Kidney (tissue), 22 donors: ENCODE results near the gene TAX1BP1. TPM values are rescaled to one million over a fixed set of nuclear protein-coding genes. Genes with fewer than 3 reads are reported as not detected.
A peak's percentile ranks its signal among the peaks of the same experiment; 100 is the strongest.

Source experiments
- DNase-seq, 5 donors: peaks; one replicate each; pipeline ENCODE4 v3.0.0-alpha.2; 2013 to 2020
- FAIRE-seq: peaks from 2 replicates; lab custom pipeline; 2012; peaks lifted over from hg19 to GRCh38; lab: Jason Lieb, UNC
- H3K27ac ChIP-seq, 2 donors: one replicate each; pipeline ENCODE4 v1.7.0; 2013; ENCODE audit warnings: low read depth in 2 of 2, low read length in 2 of 2, inconsistent platforms in 1 of 2
- H3K27me3 ChIP-seq: one replicate; pipeline ENCODE4 v1.7.1; 2013; ENCODE audit warnings: low read length, inconsistent platforms; ENCODE audit not compliant: control insufficient read depth, insufficient read depth
- H3K36me3 ChIP-seq, 3 donors: one replicate each; pipeline versions ENCODE4 v1.7.0 to v1.7.1; 2013; ENCODE audit warnings: low read length in 3 of 3, control low read depth in 1 of 3, inconsistent platforms in 1 of 3; ENCODE audit not compliant: insufficient read depth in 3 of 3, control insufficient read depth in 2 of 3
- H3K4me1 ChIP-seq, 3 donors: one replicate each; pipeline versions ENCODE4 v1.7.0 to v1.7.1; 2013; ENCODE audit warnings: low read length in 3 of 3, inconsistent platforms in 1 of 3, low read depth in 1 of 3; ENCODE audit not compliant: control insufficient read depth in 2 of 3, insufficient read depth in 2 of 3
- H3K4me3 ChIP-seq, 3 donors: one replicate each; pipeline versions ENCODE4 v1.7.0 to v1.8.1; 2013; ENCODE audit warnings: low read length in 3 of 3, control low read depth in 1 of 3, inconsistent platforms in 1 of 3
- H3K9ac ChIP-seq, 3 donors: one replicate each; pipeline versions ENCODE4 v1.7.0 to v1.7.1; 2013; ENCODE audit warnings: low read length in 3 of 3, control low read depth in 1 of 3, inconsistent platforms in 1 of 3
- H3K9me3 ChIP-seq, 3 donors: one replicate each; pipeline versions ENCODE4 v1.7.0 to v1.7.1; 2013; ENCODE audit warnings: low read length in 3 of 3, control low read depth in 1 of 3, inconsistent platforms in 1 of 3; ENCODE audit not compliant: control insufficient read depth in 2 of 3, insufficient read depth in 1 of 3
- intact Hi-C: fragments of 100-400 bp; cut with DNase I; formaldehyde crosslinking; loops from one replicate; pipeline ENCODE4 v1.11.1; 2022
- long read RNA-seq, 10 donors: library from polyadenylated mRNA in 1 of 10; unstranded in 1 of 10; transcript quantifications; one replicate each; pipeline ENCODE4 v2.0.0 and lab custom pipeline, GENCODE V29; 2021 to 2026
- polyA plus RNA-seq: library from polyadenylated mRNA; stranded (reverse); fragments of 350-450 nt; fragmentation: Illumina TruSeq; extraction: RNeasy Lipid Tissue Mini Kit (QIAGEN cat#74804); gene quantifications from one replicate; pipeline ENCODE4 v1.2.3, GENCODE V29; 2014; ENCODE audit warnings: low read depth, low replicate concordance; ENCODE audit not compliant: insufficient read depth
- total RNA-seq: library from RNA; stranded (reverse); fragmentation: NEBNext Ultra II Directional; extraction: Animal tissue kit (Norgen Biotek cat#: 25700); gene quantifications from one replicate; pipeline ENCODE4 v1.2.1, GENCODE V29; 2021
- TF ChIP-seq, protein P1 (sequence below): IDR thresholded peaks from 3 replicates; pipeline ENCODE4 v1.5.1; 2012; ENCODE audit warnings: mild to moderate bottlenecking, moderate library complexity, borderline replicate concordance; ENCODE audit not compliant: insufficient read depth; ENCODE audit errors: extremely low read depth
- donor health status: control.
- donor health status: control.
- donor health status: control.
- donor health status: control.
- donor health status: control.
- donor health status: DM: yes; HTN: yes; CAD: no.
- donor health status: Normal renal cell carcinoma (clear cell type).

Gene TAX1BP1
- total RNA-seq (113 TPM), polyA plus RNA-seq (88.4 TPM)
- long read RNA-seq, donor 1, partial matches to known transcripts = 21 of 27 reads
- long read RNA-seq, donor 1, other reads (novel, unspliced or antisense) = 0 of 27 reads
- long read RNA-seq, donor 2, partial matches to known transcripts = 54 of 61 reads
- long read RNA-seq, donor 2, other reads (novel, unspliced or antisense) = 0 of 61 reads
- long read RNA-seq, donor 3, transcript TAX1BP1-201 (17 exons, 2,478 nt) = major isoform, 12 of 93 reads
- long read RNA-seq, donor 3, transcript TAX1BP1-202 (17 exons, 2,892 nt) = minor isoform, 5 of 93 reads
- long read RNA-seq, donor 3, partial matches to known transcripts = 68 of 93 reads
- long read RNA-seq, donor 3, other reads (novel, unspliced or antisense) = 6 of 93 reads
- long read RNA-seq, donor 4, transcript TAX1BP1-201 (17 exons, 2,478 nt) = major isoform, 22 of 74 reads
- long read RNA-seq, donor 4, transcript TAX1BP1-202 (17 exons, 2,892 nt) = minor isoform, 6 of 74 reads
- long read RNA-seq, donor 4, partial matches to known transcripts = 46 of 74 reads
- long read RNA-seq, donor 4, other reads (novel, unspliced or antisense) = 0 of 74 reads
- long read RNA-seq, donor 5, partial matches to known transcripts = 0 of 1 reads
- long read RNA-seq, donor 5, other reads (novel, unspliced or antisense) = 0 of 1 reads
- long read RNA-seq, donor 6, transcript TAX1BP1-201 (17 exons, 2,478 nt) = major isoform, 8 of 122 reads
- long read RNA-seq, donor 6, partial matches to known transcripts = 112 of 122 reads
- long read RNA-seq, donor 6, other reads (novel, unspliced or antisense) = 0 of 122 reads
- long read RNA-seq, donor 7, transcript TAX1BP1-202 (17 exons, 2,892 nt) = minor isoform, 33 of 203 reads
- long read RNA-seq, donor 7, transcript TAX1BP1-201 (17 exons, 2,478 nt) = major isoform, 105 of 203 reads
- long read RNA-seq, donor 7, partial matches to known transcripts = 32 of 203 reads
- long read RNA-seq, donor 7, other reads (novel, unspliced or antisense) = 30 of 203 reads
- long read RNA-seq, donor 8, transcript TAX1BP1-201 (17 exons, 2,478 nt) = major isoform, 5 of 65 reads
- long read RNA-seq, donor 8, partial matches to known transcripts = 59 of 65 reads
- long read RNA-seq, donor 8, other reads (novel, unspliced or antisense) = 0 of 65 reads
- long read RNA-seq, donor 9, transcript TAX1BP1-201 (17 exons, 2,478 nt) = major isoform, 5 of 48 reads
- long read RNA-seq, donor 9, partial matches to known transcripts = 42 of 48 reads
- long read RNA-seq, donor 9, other reads (novel, unspliced or antisense) = 0 of 48 reads
- long read RNA-seq, donor 10, transcript TAX1BP1-201 (17 exons, 2,478 nt) = major isoform, 5 of 58 reads
- long read RNA-seq, donor 10, partial matches to known transcripts = 51 of 58 reads
- long read RNA-seq, donor 10, other reads (novel, unspliced or antisense) = 0 of 58 reads

GRCh38 chr7:27739909-27740448, at the start of gene TAX1BP1:
Gene TAX1BP1, plus strand, starts transcription at chr7:27740162. Its CDS starts 8,363 bp downstream, at chr7:27748525.
- Histone ChIP-seq H3K36me3 (no peaks in the 10 kb centered on the region), H3K27me3 (no peaks in the 10 kb centered on the region), H3K9me3 (no peaks in the 10 kb centered on the region), H3K4me1 (peaks cover 1 to 12% (median 7%) of the 10 kb centered on the region in 3 donors), H3K4me3 (peak within 1 kb of the TSS; percentile 92 to 96 (median 93)), H3K9ac (peak within 1 kb of the TSS; percentile 96 to 99 (median 96)), H3K27ac (peak within 1 kb of the TSS; percentile 97 to 99)
- DNase-seq = peak; percentile 96 to 99 (median 98)
- peak; percentile 86 for FAIRE-seq
- TF ChIP-seq, protein P1, sequence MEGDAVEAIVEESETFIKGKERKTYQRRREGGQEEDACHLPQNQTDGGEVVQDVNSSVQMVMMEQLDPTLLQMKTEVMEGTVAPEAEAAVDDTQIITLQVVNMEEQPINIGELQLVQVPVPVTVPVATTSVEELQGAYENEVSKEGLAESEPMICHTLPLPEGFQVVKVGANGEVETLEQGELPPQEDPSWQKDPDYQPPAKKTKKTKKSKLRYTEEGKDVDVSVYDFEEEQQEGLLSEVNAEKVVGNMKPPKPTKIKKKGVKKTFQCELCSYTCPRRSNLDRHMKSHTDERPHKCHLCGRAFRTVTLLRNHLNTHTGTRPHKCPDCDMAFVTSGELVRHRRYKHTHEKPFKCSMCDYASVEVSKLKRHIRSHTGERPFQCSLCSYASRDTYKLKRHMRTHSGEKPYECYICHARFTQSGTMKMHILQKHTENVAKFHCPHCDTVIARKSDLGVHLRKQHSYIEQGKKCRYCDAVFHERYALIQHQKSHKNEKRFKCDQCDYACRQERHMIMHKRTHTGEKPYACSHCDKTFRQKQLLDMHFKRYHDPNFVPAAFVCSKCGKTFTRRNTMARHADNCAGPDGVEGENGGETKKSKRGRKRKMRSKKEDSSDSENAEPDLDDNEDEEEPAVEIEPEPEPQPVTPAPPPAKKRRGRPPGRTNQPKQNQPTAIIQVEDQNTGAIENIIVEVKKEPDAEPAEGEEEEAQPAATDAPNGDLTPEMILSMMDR = no peak
- intact Hi-C loops = no loop called here

DNA sequence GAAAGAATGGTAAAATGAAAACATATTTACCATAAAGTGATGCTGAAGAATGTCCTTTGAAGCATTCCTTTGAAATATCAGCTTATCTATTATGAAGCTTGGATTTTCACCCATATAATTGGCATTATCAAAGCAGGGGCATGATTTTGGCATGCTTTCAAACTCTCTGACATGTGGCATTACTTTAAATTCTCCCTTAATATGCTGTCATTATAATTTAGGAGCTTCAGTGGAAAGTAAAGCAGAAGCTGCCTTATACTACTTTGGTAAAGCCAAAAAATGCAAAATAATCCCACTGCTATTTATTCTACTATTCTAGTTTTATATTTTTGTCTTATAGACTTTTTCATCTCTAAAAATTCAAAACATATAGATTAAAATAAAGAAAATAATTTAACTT, 49.3 kb upstream of the TAX1BP1 start:
- Histone ChIP-seq H3K4me1 (no peaks in the 10 kb centered on the region), H3K9ac (no peak overlapping the region), H3K9me3 (no peaks in the 10 kb centered on the region), H3K27me3 (no peaks in the 10 kb centered on the region), H3K36me3 (no peaks in the 10 kb centered on the region), H3K4me3 (no peak overlapping the region), H3K27ac (no peak overlapping the region)
- intact Hi-C loops = no loop called here
- FAIRE-seq (no peak), DNase-seq (no peak)
- TF ChIP-seq, protein P1 = no peak

GRCh38 chr7:27693794-27694193, 46.2 kb upstream of the TAX1BP1 start:
- no peaks in the 10 kb centered on the region for H3K36me3 ChIP-seq
- DNase-seq = no peak
- no peak for FAIRE-seq
- H3K27me3 ChIP-seq = no peaks in the 10 kb centered on the region
- no peak overlapping the region for H3K27ac ChIP-seq
- H3K9ac ChIP-seq = no peak overlapping the region
- intact Hi-C loops = no loop called here
- no peaks in the 10 kb centered on the region for H3K4me1 ChIP-seq
- H3K4me3 ChIP-seq = no peak overlapping the region
- no peaks in the 10 kb centered on the region for H3K9me3 ChIP-seq
- TF ChIP-seq, protein P1 = no peak
